ENCODE measurements around the gene VMP1. TPM values are rescaled to one million over a fixed set of nuclear protein-coding genes. Genes with fewer than 3 reads are reported as not detected.

The VMP1 gene
- total RNA-seq, 2 donors from 2014 or later = 48.0 to 63.4 TPM

DNA sequence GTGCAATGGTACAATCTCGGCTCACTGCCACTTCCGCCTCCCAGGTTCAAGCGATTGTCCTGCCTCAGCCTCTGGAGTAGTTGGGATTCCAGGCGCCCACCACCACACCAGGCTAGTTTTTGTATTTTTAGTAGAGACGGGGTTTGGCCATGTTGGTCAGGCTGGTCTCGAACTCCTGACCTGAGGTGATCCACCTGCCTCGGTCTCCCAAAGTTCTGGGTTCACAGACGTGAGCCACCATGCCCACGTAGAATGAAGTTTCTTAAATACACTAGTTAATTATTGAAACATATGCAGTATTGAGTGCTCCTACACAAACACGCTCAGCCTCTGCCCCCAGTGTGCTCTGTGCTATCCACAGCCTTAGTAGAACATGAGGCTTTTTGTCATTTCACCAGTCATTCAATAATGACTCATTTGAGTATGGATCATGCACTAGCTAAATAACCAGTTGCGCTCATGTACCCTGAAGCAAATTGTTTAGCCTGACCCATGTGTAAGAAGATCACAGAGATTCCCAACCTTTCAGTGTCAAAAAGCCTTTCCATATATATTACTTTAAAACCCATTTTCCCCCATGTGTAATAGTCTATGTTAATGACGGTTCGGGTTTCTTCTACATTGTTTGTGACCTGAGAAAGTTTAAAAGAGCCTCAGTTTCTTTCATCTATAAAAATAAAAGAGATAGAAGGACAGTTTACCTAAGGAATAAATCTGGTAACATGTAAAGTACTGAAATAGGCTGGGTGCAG lies 135.6 kb downstream of the VMP1 start:
- Histone ChIP-seq H3K9me3 (no peaks in the 10 kb centered on the region), H3K4me1 (peaks cover 0 to 46% of the 10 kb centered on the region in 2 donors), H3K4me3 (no peak overlapping the region), H3K36me3 (peaks cover 38% of the 10 kb centered on the region), H3K27me3 (no peaks in the 10 kb centered on the region), H3K27ac (peak overlapping the region; percentile 20 to 54)
- TF ChIP-seq, protein P1, sequence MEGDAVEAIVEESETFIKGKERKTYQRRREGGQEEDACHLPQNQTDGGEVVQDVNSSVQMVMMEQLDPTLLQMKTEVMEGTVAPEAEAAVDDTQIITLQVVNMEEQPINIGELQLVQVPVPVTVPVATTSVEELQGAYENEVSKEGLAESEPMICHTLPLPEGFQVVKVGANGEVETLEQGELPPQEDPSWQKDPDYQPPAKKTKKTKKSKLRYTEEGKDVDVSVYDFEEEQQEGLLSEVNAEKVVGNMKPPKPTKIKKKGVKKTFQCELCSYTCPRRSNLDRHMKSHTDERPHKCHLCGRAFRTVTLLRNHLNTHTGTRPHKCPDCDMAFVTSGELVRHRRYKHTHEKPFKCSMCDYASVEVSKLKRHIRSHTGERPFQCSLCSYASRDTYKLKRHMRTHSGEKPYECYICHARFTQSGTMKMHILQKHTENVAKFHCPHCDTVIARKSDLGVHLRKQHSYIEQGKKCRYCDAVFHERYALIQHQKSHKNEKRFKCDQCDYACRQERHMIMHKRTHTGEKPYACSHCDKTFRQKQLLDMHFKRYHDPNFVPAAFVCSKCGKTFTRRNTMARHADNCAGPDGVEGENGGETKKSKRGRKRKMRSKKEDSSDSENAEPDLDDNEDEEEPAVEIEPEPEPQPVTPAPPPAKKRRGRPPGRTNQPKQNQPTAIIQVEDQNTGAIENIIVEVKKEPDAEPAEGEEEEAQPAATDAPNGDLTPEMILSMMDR (IDR thresholded peaks at IDR 0.05) = no peak
- DNase-seq (ENCODE audit: low spot score) = no peak

DNA sequence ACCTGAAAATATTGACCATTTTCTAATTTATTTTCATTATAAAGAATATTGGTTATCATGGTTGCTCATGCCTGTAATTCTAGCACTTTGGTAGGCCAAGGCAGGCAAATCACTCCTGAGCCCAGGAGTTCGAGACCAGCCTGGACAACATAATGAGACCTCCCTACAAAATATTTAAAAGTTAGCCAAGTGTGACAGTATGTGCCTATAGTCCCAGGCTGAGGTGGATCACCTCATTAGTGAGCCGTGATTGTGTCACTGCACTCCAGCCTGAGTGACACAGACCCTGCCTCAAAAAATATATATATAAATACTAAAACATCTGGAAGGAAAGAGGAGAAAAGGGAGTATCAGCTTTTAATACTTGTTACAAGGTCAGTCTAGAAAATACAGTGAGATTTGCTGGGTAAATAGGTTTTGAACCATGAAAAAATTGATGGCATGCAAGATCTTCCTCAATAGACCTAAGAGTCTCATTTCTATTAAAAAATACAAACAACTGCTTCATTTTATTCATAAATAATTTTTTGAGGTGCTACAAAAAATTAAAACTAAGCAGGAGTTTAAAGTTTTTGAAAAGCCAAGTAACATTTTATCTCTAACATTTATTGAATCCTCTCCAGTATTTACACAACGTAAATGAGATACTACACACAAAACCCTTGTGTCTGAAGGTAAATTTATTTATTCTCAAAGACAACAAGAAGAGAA lies 137.6 kb downstream of the VMP1 start:
- peaks cover 0 to 38% of the 10 kb centered on the region in 2 donors for H3K4me1 ChIP-seq
- H3K9me3 ChIP-seq = no peaks in the 10 kb centered on the region
- TF ChIP-seq, protein P1 (IDR thresholded peaks at IDR 0.05) = no peak
- DNase-seq (ENCODE audit: low spot score) = no peak
- H3K36me3 ChIP-seq = peaks cover 25% of the 10 kb centered on the region
- H3K27me3 ChIP-seq = no peaks in the 10 kb centered on the region
- peak overlapping the region; percentile 72 to 83 for H3K27ac ChIP-seq
- H3K4me3 ChIP-seq = no peak overlapping the region

DNA sequence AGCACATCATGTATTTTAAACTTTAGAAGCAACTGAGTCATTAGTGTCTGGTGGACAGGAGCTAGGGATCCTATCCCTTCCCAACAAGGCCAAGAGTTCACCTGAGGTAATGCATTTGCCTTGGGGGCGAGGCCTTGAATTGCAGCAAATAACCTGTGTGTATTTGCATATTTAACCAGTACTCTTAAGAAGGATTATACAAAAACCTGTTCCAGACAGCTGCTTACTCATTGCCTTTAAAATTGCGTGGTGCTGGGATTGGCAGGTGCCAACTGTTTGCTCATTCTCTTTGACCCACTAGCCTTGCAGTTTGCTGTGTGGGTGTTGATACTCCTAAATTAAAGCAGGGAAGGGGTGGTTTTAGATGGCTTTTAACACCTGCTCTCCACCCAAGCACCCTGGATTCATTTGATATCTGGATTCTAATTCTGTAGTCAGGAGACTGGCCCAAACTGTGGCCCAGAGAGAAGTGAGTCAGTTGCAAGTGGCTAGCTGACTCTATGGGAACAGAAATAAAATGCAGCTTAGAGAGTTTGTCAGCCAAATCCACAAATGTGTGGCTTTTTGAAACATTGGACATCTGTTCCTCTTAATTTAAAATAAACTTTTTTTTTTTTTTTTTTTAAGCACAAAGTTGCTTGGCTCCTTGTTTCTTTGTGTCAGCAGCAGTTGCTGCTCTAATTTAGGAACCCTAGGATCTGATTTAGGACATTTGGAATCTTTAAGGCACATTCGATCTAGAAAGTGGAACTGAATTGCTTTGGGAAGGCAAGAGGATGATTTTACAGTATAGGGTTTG lies 138.3 kb downstream of the VMP1 start:
- Histone ChIP-seq H3K4me1 (peaks cover 0 to 31% of the 10 kb centered on the region in 2 donors), H3K27me3 (no peaks in the 10 kb centered on the region), H3K9me3 (no peaks in the 10 kb centered on the region), H3K4me3 (no peak overlapping the region), H3K27ac (peak overlapping the region; percentile 72 to 83), H3K36me3 (peaks cover 18% of the 10 kb centered on the region)
- no peak for DNase-seq (ENCODE audit: low spot score)
- TF ChIP-seq, protein P1 (IDR thresholded peaks at IDR 0.05) = no peak

DNA sequence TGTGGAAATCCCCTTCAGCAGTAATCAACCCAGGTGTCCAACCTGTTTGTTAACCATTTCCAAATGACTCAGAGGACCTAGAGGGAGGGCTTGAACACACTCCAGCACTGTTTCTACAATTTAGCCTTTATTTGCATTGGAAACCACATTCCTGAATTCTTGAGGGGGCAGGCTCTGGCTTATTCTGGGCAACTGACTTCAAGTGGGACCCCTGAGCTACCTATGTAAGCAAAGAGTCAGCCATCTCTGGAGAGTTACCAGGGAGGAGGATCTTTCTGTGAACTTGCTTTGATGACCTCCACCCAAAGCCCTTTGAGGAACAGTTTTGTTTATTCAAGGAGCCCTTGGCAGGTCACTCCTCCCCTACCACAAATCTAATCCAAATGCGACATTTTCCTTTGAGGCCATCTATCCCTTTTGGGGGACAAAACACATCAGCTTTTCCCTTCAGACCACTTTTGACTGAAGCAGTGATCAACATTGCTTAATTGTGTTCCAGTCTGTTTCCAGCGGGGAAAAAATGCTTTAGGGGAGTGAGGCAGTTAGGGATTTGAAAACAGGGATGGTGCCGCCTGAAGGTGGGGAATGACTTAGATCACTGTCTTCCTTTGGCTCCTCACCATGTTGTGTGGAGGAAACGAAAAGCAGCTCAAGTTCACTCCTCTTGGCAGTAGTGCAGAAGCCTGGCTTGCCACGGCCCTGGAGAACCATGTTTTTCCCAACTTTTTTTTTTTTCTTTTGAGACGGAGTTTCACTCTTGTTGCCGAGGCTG lies 139.1 kb downstream of the VMP1 start:
- Histone ChIP-seq H3K9me3 (no peaks in the 10 kb centered on the region), H3K4me3 (peak overlapping the region in 1 of 2 donors; percentile 13), H3K36me3 (peaks cover 10% of the 10 kb centered on the region), H3K27ac (peak overlapping the region; percentile 72 to 83), H3K4me1 (peaks cover 0 to 33% of the 10 kb centered on the region in 2 donors), H3K27me3 (no peaks in the 10 kb centered on the region)
- no peak for DNase-seq (ENCODE audit: low spot score)
- TF ChIP-seq, protein P1 (IDR thresholded peaks at IDR 0.05) = no peak

DNA sequence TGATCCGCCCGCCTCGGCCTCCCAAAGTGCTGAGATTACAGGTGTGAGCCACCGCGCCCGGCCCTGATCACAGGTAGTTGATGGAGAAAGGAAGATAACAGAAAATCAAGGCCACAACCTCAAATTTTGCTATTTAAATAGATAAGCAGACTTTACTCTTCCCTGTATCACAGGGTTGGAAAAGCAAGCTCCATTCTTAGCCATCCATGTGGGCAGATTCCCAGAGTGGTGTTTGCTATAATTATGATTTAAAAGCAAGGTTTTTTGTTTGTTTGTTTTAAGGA lies 140.9 kb downstream of the VMP1 start:
- TF ChIP-seq, protein P1 (IDR thresholded peaks at IDR 0.05) = no peak
- Histone ChIP-seq H3K27ac (no peak overlapping the region), H3K9me3 (no peaks in the 10 kb centered on the region), H3K4me1 (peaks cover 0 to 38% of the 10 kb centered on the region in 2 donors), H3K36me3 (no peaks in the 10 kb centered on the region), H3K4me3 (no peak overlapping the region), H3K27me3 (no peaks in the 10 kb centered on the region)
- no peak for DNase-seq (ENCODE audit: low spot score)
